Stimulated activated CD4-positive, alpha-beta T cell treated with anti-CD3 and anti-CD28 coated beads, Interleukin-1b, Interleukin-23, amount 100 ng/mL, for 24 hours (primary cell): ENCODE measurements around the gene PARVB.

ENCODE experiments used
- DNase-seq, 4 experiments: peaks; one replicate each; pipeline ENCODE4 v3.0.0-alpha.2; 2020; ENCODE audit warnings: low read depth in 4 of 4, low spot score in 1 of 4

Gene PARVB

DNA sequence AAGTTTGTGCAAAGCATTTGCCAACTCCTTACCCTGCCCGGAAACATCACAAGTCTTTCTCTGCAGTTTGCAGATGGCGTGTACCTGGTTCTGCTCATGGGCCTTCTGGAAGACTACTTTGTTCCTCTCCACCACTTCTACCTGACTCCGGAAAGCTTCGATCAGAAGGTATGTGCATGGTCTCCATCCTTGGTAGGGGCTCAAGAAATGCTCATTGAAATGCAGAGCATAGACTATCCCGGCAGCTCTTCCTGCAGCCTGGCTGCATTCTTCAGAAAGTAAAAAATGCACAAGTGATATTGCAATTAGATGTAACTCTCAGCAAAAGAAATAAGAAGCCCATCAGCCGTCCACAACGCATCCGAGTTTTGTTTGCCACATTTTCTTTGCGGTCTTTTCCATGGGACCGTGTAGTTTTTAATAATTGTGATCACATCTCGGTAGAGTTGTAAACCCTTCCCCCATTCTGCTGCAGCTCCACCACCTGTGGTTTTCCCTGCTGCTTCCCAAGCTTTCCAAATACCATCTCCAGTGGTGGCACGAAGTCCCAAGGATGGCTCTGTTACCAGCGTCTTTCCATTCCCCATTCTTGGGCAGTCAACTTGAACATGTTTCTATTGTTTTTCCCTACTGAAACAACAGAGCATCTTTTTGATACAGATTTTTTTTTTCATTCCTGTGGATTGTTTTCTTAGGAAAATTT is 134.0 kb downstream of the PARVB start:
- DNase-seq = no peak

DNA sequence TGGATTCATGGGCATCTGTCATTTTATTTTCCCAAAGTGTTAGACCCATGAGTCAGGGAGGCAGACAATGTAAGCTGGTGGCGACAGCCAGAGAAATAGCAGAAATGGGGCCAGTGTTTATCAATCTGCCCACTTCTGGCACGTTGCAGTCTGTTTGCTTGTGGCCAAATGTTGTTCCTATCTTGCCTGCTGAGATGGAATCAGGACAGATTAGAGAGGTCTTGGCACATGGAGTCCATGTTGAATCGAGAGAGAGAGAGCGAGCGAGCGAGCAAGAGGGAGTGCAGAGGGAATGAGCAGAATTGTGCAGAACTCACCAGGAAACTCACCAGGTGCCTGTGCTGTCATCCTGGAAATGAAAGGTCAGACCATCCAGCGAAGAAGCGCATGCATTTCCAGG is 134.7 kb downstream of the PARVB start:
- DNase-seq = no peak

GRCh38 chr22:44159221-44159620 is 135.1 kb downstream of the PARVB start:
- DNase-seq = no peak

- DNase-seq = no peak
Measured at GRCh38 chr22:44159811-44160210, 135.7 kb downstream of the PARVB start.

DNA sequence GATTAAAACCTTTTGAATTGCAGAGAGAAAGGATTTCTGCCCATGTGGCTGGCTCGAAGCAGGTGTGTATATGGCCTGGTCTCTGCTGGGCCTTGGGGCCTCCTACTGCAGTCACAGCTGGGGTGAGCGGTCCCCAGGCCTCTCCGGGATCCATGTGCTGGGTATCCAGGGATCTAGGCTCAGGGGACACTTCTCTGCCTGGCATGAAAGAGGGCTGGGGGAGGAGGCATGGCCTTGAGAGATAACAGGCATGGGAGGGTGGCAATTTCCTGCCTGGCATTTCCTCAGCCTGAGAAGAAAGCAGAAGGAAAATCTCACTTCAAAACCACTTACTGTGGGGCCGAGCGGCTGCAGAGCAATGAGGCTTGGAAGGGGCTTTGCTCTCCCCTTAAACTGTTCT is 136.3 kb downstream of the PARVB start:
- DNase-seq = no peak

DNA sequence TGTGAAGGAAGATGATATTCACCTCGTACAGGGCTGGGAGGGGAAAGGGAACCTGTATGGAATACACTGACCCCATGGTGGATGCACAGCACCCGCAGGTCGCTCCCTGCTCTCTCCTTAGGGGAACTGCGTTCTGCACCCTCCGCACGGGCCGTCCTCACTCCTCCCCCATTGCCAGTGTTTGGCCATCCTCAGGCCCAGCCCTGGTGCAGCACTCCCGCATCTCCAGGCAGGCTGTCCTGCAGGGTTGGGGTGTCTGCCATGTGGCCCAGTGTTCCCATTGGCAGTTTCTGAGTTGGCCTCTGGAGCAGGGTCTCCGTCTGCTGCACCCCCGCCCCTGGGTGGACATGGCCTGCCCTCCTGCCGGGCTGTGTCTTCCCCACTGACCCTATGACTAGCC is 137.6 kb downstream of the PARVB start:
- no peak for DNase-seq

GRCh38 chr22:44162960-44163359 is 138.9 kb downstream of the PARVB start:
- DNase-seq = no peak

DNA sequence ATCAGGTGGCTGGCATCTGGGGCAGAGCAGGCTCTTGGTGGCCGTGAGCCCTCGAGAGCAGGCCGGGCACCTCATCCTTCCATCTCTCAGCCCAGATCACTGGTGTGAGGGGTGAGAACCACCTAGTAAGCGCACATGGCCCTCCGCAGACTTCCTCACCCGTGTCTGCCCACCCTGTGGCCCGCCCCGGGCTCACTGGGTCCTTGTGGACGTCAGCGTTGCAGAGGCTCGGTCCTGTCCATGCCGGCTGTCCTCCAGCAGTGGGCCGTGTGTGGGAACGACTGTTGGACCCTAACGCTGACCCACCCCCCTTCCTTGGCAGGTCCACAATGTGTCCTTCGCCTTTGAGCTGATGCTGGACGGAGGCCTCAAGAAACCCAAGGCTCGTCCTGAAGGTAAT is 139.4 kb downstream of the PARVB start:
- no peak for DNase-seq

DNA sequence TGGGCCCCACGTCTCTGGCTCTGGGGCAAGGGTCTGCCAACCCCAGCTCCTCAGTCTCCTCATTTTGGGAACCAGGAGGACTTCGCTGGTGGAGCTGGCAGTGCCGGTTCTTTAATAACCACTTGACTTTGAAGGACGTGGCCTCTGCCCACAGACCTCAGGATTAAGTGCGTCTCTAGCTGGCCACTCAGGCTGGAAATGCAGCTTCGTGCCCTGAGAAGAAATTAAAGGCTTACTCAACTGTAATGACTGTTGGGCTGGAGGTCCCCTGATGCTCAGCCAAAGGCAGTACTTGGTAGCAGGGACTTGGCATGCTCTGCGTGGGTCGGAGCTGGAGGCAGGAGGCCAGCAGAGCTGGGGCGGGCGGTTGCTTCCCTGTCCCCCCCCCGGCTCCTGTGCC is 139.9 kb downstream of the PARVB start:
- no peak for DNase-seq

DNA sequence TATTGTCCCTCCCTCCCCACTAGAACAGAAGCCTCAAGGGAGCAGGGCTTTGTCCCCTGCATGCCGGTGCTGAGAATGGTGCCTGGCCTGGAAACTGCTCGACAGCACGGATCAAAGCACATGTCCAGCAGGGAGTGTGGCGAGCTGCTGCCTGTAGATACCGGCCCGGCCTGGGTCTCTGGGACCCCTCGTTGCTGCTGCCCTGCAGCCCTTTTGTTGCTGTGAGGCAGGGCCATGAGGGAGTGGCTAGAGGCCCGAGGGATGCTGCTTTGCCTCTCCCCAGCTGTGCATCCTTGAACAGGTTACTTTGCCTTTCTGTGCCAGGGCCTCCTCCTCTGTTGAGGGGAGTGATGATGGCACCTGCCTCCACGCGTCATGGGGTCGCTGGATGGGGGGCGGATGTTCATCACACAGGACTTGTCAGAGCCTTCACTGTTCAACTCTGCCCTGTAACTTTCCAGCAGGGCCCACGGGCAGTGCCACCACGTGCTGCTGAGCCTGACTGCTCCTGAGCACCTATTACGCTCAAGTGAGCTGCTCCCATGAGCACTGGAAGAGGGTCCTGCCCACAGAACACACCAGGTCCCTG is 141.3 kb downstream of the PARVB start:
- no peak for DNase-seq

GRCh38 chr22:44166498-44167276 is 142.6 kb downstream of the PARVB start:
- no peak for DNase-seq

GRCh38 chr22:44167501-44167900 is 143.4 kb downstream of the PARVB start:
- DNase-seq = no peak

- DNase-seq = no peak
Measured at GRCh38 chr22:44168206-44168605, 144.1 kb downstream of the PARVB start.

- DNase-seq = no peak
Measured at GRCh38 chr22:44170470-44170869, 146.4 kb downstream of the PARVB start.

- no peak for DNase-seq
Measured at GRCh38 chr22:44171561-44171960, 147.5 kb downstream of the PARVB start.

DNA sequence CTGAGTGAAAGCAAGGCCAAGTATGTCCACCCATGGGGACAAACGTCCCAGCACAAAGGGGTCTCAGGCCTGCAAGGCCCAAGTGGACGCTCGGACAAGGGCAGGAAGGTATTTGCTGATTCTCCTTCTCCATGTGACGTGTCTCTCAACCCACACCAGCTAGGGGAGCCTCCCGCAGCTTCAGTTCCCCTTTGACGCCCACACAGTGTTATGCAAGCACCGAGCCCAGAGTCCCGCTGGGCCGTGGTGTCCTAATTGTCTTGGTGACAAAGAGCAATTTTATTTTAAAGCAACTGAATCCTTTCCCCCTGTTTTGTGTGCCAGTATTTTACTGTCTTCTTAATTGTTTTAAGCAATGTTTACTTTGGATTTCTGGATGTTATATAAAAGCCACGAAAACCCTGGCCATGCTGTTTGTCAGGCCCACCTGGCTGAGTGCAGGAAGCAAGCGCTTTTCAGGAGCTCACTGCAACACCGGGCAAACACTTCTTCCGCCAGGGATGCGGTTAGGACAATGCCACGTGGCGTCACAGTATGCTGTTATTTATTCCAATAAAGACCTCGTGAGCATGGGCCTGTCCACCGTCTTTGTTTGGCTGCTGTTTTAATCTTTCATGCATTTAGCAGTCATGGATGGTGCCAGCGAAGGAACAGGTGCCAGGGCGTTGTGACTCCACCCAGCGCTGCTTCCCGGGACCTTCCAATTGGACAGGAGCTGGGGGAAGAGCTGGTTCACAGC is 148.4 kb downstream of the PARVB start:
- DNase-seq = no peak

GRCh38 chr22:44173154-44173553 is 149.1 kb downstream of the PARVB start:
- no peak for DNase-seq

DNA sequence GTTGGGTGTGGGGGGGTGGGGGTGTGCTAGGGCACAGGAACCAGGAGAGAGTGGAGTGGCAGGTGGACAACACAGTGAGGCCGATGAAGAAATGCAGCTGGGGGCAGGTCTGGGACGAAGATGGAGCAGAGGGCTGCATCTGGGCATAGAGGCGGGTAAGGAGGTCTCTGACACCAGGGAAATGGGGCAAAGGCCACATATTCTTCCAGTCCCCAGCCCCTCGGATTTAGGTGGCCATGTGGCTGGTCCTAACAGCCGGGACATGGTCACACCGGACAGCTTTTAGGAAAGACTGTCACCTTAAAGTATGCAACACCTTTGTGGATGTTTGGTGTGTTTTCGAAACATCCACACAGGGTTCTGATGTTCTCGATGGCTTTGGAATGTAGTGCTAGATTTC is 151.6 kb downstream of the PARVB start:
- DNase-seq = no peak

- DNase-seq = no peak
Measured at GRCh38 chr22:44179196-44179988, 155.3 kb downstream of the PARVB start.

- no peak for DNase-seq
Measured at GRCh38 chr22:44179989-44180705, 156.0 kb downstream of the PARVB start.
